ENCODE results near the gene ACLY. TPM values are rescaled to one million over a fixed set of nuclear protein-coding genes. Genes with fewer than 3 reads are reported as not detected.

The ACLY gene
- total and polyA plus RNA-seq, 2 donors (not counting 1 experiment from before 2014, with no cell fraction given): 40.2 to 91.5 TPM

DNA sequence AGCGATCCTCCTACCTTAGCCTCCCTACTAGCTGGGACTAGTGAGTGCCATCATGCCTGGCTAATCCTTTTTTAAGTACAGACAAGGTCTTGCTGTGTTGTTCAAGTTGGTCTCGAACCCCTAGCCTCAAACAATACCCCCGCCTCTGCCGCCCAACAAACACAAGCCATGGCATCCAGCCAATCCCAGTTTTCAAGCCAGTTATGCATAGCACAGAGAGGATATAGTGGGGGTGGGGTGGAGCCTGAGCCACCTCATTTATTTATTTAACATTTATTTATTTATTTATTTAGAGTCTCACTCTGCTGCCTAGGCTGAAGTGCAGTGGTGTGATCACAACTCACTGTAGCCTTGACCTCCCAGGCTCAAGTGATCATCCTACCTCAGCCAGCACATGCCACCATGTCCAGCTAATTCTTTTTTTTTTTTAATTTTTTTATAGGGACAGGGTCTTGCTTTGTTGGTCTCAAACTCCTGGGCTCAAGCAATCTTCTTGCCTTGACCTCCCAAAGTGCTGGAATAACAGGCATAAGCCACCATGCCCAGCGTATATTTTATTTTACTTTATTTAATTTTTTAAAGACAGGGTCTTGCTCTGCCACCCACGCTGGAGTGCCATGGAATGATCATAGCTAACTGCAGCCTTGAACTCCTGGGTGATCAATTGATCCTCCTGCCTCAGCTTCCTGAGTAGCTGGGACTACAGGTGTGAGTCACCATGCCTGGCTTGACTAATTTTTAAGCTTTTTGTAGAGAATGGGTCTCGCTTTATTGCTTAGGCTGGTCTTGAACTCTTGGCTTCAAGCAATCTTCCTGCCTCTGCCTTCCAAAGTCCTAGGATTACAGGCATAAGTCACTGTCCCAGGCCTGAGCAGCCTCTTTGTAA lies 27.4 kb downstream of the ACLY start:
- ATAC-seq (ENCODE audit: low read depth): no peak
- Histone ChIP-seq H3K9ac (ENCODE audit: low read length) (no peak overlapping the region), H3K4me3 (ENCODE audit: control extremely low read depth in 1 of 5, extremely low read depth in 1 of 5, insufficient read depth in 1 of 5, low read depth in 2 of 5, low read length in 4 of 5) (no peak overlapping the region), H3K36me3 (replicated peaks in 1 of 2; ENCODE audit: control extremely low read depth in 1 of 2, control insufficient read depth in 1 of 2, extremely low read depth in 1 of 2, insufficient read depth in 2 of 2, low read length in 1 of 2) (peaks cover 0 to 72% of the 10 kb centered on the region in 2 experiments), H3K27me3 (replicated peaks in 1 of 4; ENCODE audit: control extremely low read depth in 1 of 4, control insufficient read depth in 3 of 4, insufficient read depth in 4 of 4, low read length in 3 of 4) (no peaks in the 10 kb centered on the region), H3K9me3 (ENCODE audit: control extremely low read depth in 1 of 3, control insufficient read depth in 2 of 3, insufficient read depth in 1 of 3, low read length in 2 of 3) (no peaks in the 10 kb centered on the region), H3K4me2 (replicated peaks; ENCODE audit: low read depth, low read length, poor library complexity, severe bottlenecking) (no peak overlapping the region), H3K4me1 (ENCODE audit: control insufficient read depth in 2 of 2, insufficient read depth in 2 of 2, low read length in 2 of 2) (no peaks in the 10 kb centered on the region), H3K27ac (ENCODE audit: low read length in 2 of 2) (no peak overlapping the region), H4K20me1 (ENCODE audit: control insufficient read depth, insufficient read depth, low read length, poor library complexity, severe bottlenecking) (no peaks in the 10 kb centered on the region), H3K79me2 (ENCODE audit: control insufficient read depth, insufficient read depth, low read length) (no peaks in the 10 kb centered on the region), H2AFZ (ENCODE audit: insufficient read depth, low read depth, low read length, poor library complexity, severe bottlenecking) (no peak overlapping the region)
- no peaks in the 10 kb centered on the region for H3K9me3 Mint-ChIP-seq (ENCODE audit: insufficient read depth)
- H3K4me3 Mint-ChIP-seq: no peak overlapping the region
- ChIA-PET CTCF (interaction anchor here (0.6 kb wide), 1 partner anchor 133 kb away, joined by 4 read pairs; no protein-coding TSS in a partner anchor), POLR2A (no interaction called here)
- intact Hi-C loops (cut with micrococcal nuclease): no loop called here
- WGBS (ENCODE audit: insufficient coverage): 100% methylated on average over 2 of the region's 7 CpGs
- TF ChIP-seq CTCF (IDR thresholded peaks at IDR 0.05): no peak
- DNase-seq: no peak
- no peak overlapping the region for H3K27ac Mint-ChIP-seq
- H3K27me3 Mint-ChIP-seq: no peaks in the 10 kb centered on the region
- H3K4me1 Mint-ChIP-seq: no peaks in the 10 kb centered on the region

GRCh38 chr17:41888332-41888965 lies 30.3 kb downstream of the ACLY start:
- H3K9me3 Mint-ChIP-seq (ENCODE audit: insufficient read depth): no peaks in the 10 kb centered on the region
- POLR2A ChIA-PET: no interaction called here
- no peaks in the 10 kb centered on the region for H3K4me1 ChIP-seq (ENCODE audit: control insufficient read depth in 2 of 2, insufficient read depth in 2 of 2, low read length in 2 of 2)
- no peak overlapping the region for H2AFZ ChIP-seq (ENCODE audit: insufficient read depth, low read depth, low read length, poor library complexity, severe bottlenecking)
- 100% methylated on average over 4 of the region's 6 CpGs for WGBS (ENCODE audit: insufficient coverage)
- CTCF ChIA-PET: interaction anchor here (0.6 kb wide), 1 partner anchor 541 kb away, joined by 3 read pairs; no protein-coding TSS in a partner anchor
- no peak overlapping the region for H3K9ac ChIP-seq (ENCODE audit: low read length)
- DNase-seq (no peak), ATAC-seq (ENCODE audit: low read depth) (no peak)
- peaks cover 7 to 80% of the 10 kb centered on the region in 2 experiments for H3K36me3 ChIP-seq (replicated peaks in 1 of 2; ENCODE audit: control extremely low read depth in 1 of 2, control insufficient read depth in 1 of 2, extremely low read depth in 1 of 2, insufficient read depth in 2 of 2, low read length in 1 of 2)
- H3K9me3 ChIP-seq (ENCODE audit: control extremely low read depth in 1 of 3, control insufficient read depth in 2 of 3, insufficient read depth in 1 of 3, low read length in 2 of 3): no peaks in the 10 kb centered on the region
- no peaks in the 10 kb centered on the region for H3K79me2 ChIP-seq (ENCODE audit: control insufficient read depth, insufficient read depth, low read length)
- no peaks in the 10 kb centered on the region for H3K4me1 Mint-ChIP-seq
- H3K27me3 Mint-ChIP-seq: no peaks in the 10 kb centered on the region
- no peak overlapping the region for H3K27ac Mint-ChIP-seq
- H3K4me2 ChIP-seq (replicated peaks; ENCODE audit: low read depth, low read length, poor library complexity, severe bottlenecking): no peak overlapping the region
- no peak for TF ChIP-seq EZH2 (IDR thresholded peaks at IDR 0.05; ENCODE audit: borderline replicate concordance, insufficient read depth, low read depth, low read length, poor library complexity, severe bottlenecking)
- no peak overlapping the region for H3K27ac ChIP-seq (ENCODE audit: low read length in 2 of 2)
- H3K4me3 ChIP-seq (ENCODE audit: control extremely low read depth in 1 of 5, extremely low read depth in 1 of 5, insufficient read depth in 1 of 5, low read depth in 2 of 5, low read length in 4 of 5): no peak overlapping the region
- no peak overlapping the region for H3K4me3 Mint-ChIP-seq
- no peaks in the 10 kb centered on the region for H3K27me3 ChIP-seq (replicated peaks in 1 of 4; ENCODE audit: control extremely low read depth in 1 of 4, control insufficient read depth in 3 of 4, insufficient read depth in 4 of 4, low read length in 3 of 4)
- intact Hi-C loops (cut with micrococcal nuclease): no loop called here
- H4K20me1 ChIP-seq (ENCODE audit: control insufficient read depth, insufficient read depth, low read length, poor library complexity, severe bottlenecking): no peaks in the 10 kb centered on the region
